SK-N-MC (cell line): ENCODE measurements around the gene ANKEF1.

Experiments
- EZH2 ChIP-seq: fragments of 200-600 bp; sonication (generic); IDR thresholded peaks from one replicate; pipeline ENCODE4 v1.6.1; 2017; ENCODE audit warnings: antibody characterized with exemption
- POLR2AphosphoS5 ChIP-seq: IDR thresholded peaks from 2 replicates; pipeline ENCODE4 v1.6.1; 2012; ENCODE audit warnings: mild to moderate bottlenecking, low read depth, low read length, borderline replicate concordance

DNA sequence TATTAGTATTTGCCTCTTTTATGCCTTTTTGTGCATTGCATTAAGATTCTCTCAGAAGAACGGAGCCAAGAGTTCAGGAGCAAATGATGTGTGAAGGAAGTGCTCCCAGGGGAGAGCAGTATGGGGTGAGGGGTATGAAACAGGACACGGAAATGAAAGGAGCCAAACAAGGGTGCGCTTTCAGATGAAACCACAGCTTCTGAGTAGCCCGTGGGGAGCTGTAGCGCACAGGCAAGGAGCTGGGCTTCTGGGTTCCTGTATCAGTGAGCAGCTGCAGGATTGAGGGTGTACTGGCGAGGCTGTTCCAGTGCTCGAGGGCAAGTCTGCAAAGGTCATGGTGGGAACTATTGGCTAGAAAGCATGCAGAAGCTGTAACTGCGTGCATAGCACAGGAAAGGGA is 25.4 kb downstream of the ANKEF1 start:
- TF ChIP-seq EZH2 (no peak), POLR2AphosphoS5 (no peak)
